Panc1 (cell line): Measurements from ENCODE around the gene ALDH1A3. TPM values are rescaled to one million over a fixed set of nuclear protein-coding genes. Genes with fewer than 3 reads are reported as not detected.
A peak's percentile ranks its signal among the peaks of the same experiment; 100 is the strongest.

Source experiments
- ATAC-seq: fragments of 200-7000 bp; cut with Tn5 transposase; 2 replicates; pipeline ENCODE4 v1.9.1; 2020; ENCODE audit warnings: mild to moderate bottlenecking, moderate library complexity
- BruUV-seq: library from RNA; stranded (reverse); fragments of 400-500 nt; replicated peaks from 2 replicates; lab custom pipeline; 2021; lab: Mats Ljungman, UMichigan
- CTCF ChIA-PET: fragments of 300-600 bp; sonication (Branson Sonifier 250); formaldehyde crosslinking; loops from one replicate; lab custom pipeline; 2022; ENCODE audit warnings: antibody characterized with exemption; lab: Charles Lee
- POLR2A ChIA-PET: fragments of 300-600 bp; sonication (Branson Sonifier 250); formaldehyde crosslinking; loops from one replicate; lab custom pipeline; 2022; ENCODE audit warnings: antibody characterized with exemption; lab: Charles Lee
- DNase-seq: peaks from one replicate; pipeline ENCODE4 v3.0.0-alpha.2; 2010; ENCODE audit warnings: low read depth, low spot score
- H3K27ac ChIP-seq: 2 replicates; pipeline ENCODE4 v1.5.1; 2011; ENCODE audit warnings: mild to moderate bottlenecking, low read length, inconsistent platforms
- H3K27me3 ChIP-seq: fragments of 200-500 bp; sonication (Bioruptor generic); 2 replicates; pipeline ENCODE4 v1.6.0; 2014; ENCODE audit warnings: low read length, inconsistent platforms; ENCODE audit not compliant: control insufficient read depth, insufficient read depth
- H3K36me3 ChIP-seq: fragments of 200-500 bp; sonication (Bioruptor generic); 2 replicates; pipeline ENCODE4 v1.5.1; 2014; ENCODE audit warnings: inconsistent platforms, mild to moderate bottlenecking, low read length, moderate library complexity; ENCODE audit not compliant: control insufficient read depth, insufficient read depth
- H3K4me1 ChIP-seq: 2 replicates; pipeline ENCODE4 v1.5.1; 2011; ENCODE audit warnings: inconsistent platforms, mild to moderate bottlenecking, low read length, moderate library complexity; ENCODE audit not compliant: control insufficient read depth, insufficient read depth
- H3K4me3 ChIP-seq, 2 experiments: 2 replicates each; pipeline ENCODE4 v1.5.1; 2011 to 2012; ENCODE audit warnings: low read depth in 2 of 2, low read length in 2 of 2, mild to moderate bottlenecking in 2 of 2, inconsistent platforms in 1 of 2, moderate library complexity in 1 of 2
- H3K9me3 ChIP-seq: fragments of 200-500 bp; sonication (Bioruptor generic); 2 replicates; pipeline ENCODE4 v1.5.1; 2014; ENCODE audit warnings: low read depth, mild to moderate bottlenecking, inconsistent platforms, low read length, moderate library complexity; ENCODE audit not compliant: control insufficient read depth, insufficient read depth
- POLR2AphosphoS5 ChIP-seq: IDR thresholded peaks from 2 replicates; pipeline ENCODE4 v1.6.1; 2012; ENCODE audit warnings: mild to moderate bottlenecking, low read depth, low read length, moderate library complexity
- SIN3A ChIP-seq: IDR thresholded peaks from 2 replicates; pipeline ENCODE4 v1.6.1; 2012; ENCODE audit warnings: low read depth, mild to moderate bottlenecking, low read length, moderate library complexity, borderline replicate concordance; ENCODE audit not compliant: insufficient read depth
- TCF7L2 ChIP-seq: IDR thresholded peaks from 2 replicates; pipeline ENCODE4 v1.6.1; 2011; ENCODE audit warnings: mild to moderate bottlenecking, low read depth, low read length, inconsistent platforms
- in situ Hi-C: cut with HindIII; loops from 2 replicates; pipeline ENCODE4 v1.10.0; 2016; ENCODE audit warnings: low sequenced_read_pairs, low pct_unique_long_range_greater_than_20kb
- intact Hi-C: fragments of 100-400 bp; cut with micrococcal nuclease; formaldehyde crosslinking; loops from one replicate; pipeline ENCODE4 v1.10.0; 2022; ENCODE audit not compliant: unreplicated experiment
- total RNA-seq: library from RNA; stranded (reverse); gene quantifications from one replicate; pipeline ENCODE4 v1.2.1, GENCODE V29; 2021; ENCODE audit not compliant: unreplicated experiment
- TF ChIP-seq, protein P1 (sequence below), 2 experiments: IDR thresholded peaks; 2 replicates each; pipeline ENCODE4 v1.6.1; 2011 to 2012; ENCODE audit warnings: low read depth in 2 of 2, control low read depth in 1 of 2, low read length in 1 of 2, mild to moderate bottlenecking in 1 of 2, moderate library complexity in 1 of 2; ENCODE audit not compliant: insufficient read depth in 1 of 2
- TF ChIP-seq, protein P2 (sequence below): fragments of 450-650 bp; IDR thresholded peaks from 2 replicates; pipeline ENCODE4 v1.5.1; 2017; ENCODE audit warnings: mild to moderate bottlenecking

Gene ALDH1A3
- total RNA-seq, 1 experiment from 2014 or later: 143 TPM

GRCh38 chr15:100942656-100943425 lies 63.2 kb downstream of the ALDH1A3 start:
- ChIA-PET CTCF (interaction anchor here (3.0 kb wide), 1 partner anchor 65 kb away, joined by 15 read pairs; no protein-coding TSS in a partner anchor), POLR2A (no interaction called here)
- Histone ChIP-seq H3K9me3 (no peaks in the 10 kb centered on the region), H3K27me3 (no peaks in the 10 kb centered on the region), H3K4me3 (no peak overlapping the region), H3K36me3 (no peaks in the 10 kb centered on the region), H3K27ac (peak overlapping the region; percentile 86), H3K4me1 (peaks cover 52% of the 10 kb centered on the region)
- TF ChIP-seq, protein P1, sequence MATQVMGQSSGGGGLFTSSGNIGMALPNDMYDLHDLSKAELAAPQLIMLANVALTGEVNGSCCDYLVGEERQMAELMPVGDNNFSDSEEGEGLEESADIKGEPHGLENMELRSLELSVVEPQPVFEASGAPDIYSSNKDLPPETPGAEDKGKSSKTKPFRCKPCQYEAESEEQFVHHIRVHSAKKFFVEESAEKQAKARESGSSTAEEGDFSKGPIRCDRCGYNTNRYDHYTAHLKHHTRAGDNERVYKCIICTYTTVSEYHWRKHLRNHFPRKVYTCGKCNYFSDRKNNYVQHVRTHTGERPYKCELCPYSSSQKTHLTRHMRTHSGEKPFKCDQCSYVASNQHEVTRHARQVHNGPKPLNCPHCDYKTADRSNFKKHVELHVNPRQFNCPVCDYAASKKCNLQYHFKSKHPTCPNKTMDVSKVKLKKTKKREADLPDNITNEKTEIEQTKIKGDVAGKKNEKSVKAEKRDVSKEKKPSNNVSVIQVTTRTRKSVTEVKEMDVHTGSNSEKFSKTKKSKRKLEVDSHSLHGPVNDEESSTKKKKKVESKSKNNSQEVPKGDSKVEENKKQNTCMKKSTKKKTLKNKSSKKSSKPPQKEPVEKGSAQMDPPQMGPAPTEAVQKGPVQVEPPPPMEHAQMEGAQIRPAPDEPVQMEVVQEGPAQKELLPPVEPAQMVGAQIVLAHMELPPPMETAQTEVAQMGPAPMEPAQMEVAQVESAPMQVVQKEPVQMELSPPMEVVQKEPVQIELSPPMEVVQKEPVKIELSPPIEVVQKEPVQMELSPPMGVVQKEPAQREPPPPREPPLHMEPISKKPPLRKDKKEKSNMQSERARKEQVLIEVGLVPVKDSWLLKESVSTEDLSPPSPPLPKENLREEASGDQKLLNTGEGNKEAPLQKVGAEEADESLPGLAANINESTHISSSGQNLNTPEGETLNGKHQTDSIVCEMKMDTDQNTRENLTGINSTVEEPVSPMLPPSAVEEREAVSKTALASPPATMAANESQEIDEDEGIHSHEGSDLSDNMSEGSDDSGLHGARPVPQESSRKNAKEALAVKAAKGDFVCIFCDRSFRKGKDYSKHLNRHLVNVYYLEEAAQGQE (IDR thresholded peaks at IDR 0.05; ENCODE audit: insufficient read depth in 1 of 2, low read depth in 2 of 2, low read length in 1 of 2): no peak
- TF ChIP-seq POLR2AphosphoS5 (no peak), TCF7L2 (no peak)
- TF ChIP-seq, protein P2, sequence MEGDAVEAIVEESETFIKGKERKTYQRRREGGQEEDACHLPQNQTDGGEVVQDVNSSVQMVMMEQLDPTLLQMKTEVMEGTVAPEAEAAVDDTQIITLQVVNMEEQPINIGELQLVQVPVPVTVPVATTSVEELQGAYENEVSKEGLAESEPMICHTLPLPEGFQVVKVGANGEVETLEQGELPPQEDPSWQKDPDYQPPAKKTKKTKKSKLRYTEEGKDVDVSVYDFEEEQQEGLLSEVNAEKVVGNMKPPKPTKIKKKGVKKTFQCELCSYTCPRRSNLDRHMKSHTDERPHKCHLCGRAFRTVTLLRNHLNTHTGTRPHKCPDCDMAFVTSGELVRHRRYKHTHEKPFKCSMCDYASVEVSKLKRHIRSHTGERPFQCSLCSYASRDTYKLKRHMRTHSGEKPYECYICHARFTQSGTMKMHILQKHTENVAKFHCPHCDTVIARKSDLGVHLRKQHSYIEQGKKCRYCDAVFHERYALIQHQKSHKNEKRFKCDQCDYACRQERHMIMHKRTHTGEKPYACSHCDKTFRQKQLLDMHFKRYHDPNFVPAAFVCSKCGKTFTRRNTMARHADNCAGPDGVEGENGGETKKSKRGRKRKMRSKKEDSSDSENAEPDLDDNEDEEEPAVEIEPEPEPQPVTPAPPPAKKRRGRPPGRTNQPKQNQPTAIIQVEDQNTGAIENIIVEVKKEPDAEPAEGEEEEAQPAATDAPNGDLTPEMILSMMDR: no peak
- intact Hi-C loops (no loop called here), in situ Hi-C loops (no loop called here)
- no TSS peak for BruUV-seq
- ATAC-seq (no peak), DNase-seq (no peak)

DNA sequence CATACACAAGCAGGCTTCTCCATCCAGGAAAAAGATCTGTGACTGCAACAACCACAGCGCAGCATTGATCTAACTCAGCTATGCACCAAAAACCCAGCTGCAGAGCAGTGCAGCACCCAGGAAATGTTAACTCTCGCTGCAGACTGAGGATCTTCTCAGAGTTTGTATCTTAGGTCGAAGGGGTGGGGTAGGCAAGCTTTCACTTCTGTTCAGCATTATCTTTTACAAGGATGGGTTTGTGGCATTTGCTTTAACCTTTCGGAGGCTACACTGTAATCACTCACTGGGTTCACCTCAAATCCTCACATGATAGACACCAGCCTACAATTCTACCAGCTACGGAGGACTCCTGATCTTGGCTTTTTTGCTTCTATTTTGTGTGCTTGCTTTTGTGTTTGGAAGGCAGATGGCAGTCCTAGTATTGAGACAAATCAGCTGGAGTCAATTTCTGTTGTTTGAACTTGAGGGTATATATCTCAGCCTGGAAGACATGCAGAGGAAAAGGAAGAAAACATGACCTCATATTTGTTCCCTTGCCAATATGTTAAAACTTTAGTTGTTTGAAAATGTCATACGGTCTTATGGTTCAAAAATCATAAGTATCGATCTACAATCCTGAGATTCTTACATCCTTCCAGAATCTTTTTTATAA lies 64.7 kb downstream of the ALDH1A3 start:
- intact Hi-C loops: no loop called here
- peak overlapping the region; percentile 86 for H3K27ac ChIP-seq

More for the DNA sequence above, 64.7 kb downstream of the ALDH1A3 start:
- TF ChIP-seq, protein P2: no peak
- no peak for TF ChIP-seq TCF7L2
- no peak for TF ChIP-seq POLR2AphosphoS5
- TF ChIP-seq, protein P1 (IDR thresholded peaks at IDR 0.05; ENCODE audit: insufficient read depth in 1 of 2, low read depth in 2 of 2, low read length in 1 of 2): no peak
- no peak for TF ChIP-seq SIN3A
- Histone ChIP-seq H3K27me3 (no peaks in the 10 kb centered on the region), H3K9me3 (no peaks in the 10 kb centered on the region), H3K4me3 (no peak overlapping the region), H3K4me1 (peaks cover 53% of the 10 kb centered on the region), H3K36me3 (no peaks in the 10 kb centered on the region)
- no peak for DNase-seq
- ChIA-PET POLR2A (no interaction called here), CTCF (interaction anchor here (0.8 to 3.0 kb wide), 3 partner anchors 14 to 63 kb away, joined by 3 to 15 read pairs (median 3); no protein-coding TSS in a partner anchor)
- peak; percentile 32; the same call in 1 of the 2 replicates for ATAC-seq
- in situ Hi-C loops: no loop called here
- BruUV-seq: no TSS peak
